ENCODE results near the gene PARD3B.

The PARD3B gene

DNA sequence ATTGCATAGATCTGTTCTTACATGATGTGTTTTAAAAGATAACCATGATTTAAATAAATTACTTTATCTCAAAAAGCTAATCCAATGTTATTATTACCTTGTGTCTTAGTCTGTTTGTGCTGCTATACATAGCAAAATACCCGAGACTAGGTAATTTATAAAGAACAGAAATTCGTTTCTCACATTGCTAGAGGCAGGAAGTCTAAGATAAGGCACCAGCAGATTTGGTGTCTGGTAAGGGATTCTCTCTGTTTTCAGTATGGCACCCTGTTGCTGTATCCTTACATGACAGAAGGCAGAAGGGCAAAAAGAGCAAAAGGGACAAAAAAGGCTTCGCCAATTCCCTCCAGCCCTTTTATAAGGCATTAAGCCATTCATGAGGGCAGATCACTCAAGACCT is 533.9 kb downstream of the PARD3B start:
- DNase-seq (ENCODE audit: extremely low read depth in 1 of 2, low read depth in 1 of 2): no peak

DNA sequence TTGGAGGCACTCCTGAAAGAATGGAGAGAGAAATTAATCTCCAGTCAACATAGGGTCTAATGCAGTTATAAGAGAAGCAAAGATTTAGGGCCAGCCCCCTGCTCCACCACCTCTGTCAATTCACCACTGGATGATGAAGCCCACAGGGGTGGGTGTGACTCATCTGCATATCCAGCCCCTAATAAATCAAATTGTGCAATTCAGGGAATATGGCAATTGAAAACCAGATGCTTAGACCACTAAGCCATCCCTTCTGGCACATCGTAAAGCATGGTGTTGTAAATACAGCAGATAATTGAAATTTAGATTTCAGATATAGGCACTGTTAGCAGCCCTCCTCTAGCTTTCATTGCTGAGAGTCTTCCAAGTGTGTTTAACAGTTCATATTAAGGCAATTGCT is 541.4 kb downstream of the PARD3B start:
- no peak for DNase-seq (ENCODE audit: extremely low read depth in 1 of 2, low read depth in 1 of 2)

DNA sequence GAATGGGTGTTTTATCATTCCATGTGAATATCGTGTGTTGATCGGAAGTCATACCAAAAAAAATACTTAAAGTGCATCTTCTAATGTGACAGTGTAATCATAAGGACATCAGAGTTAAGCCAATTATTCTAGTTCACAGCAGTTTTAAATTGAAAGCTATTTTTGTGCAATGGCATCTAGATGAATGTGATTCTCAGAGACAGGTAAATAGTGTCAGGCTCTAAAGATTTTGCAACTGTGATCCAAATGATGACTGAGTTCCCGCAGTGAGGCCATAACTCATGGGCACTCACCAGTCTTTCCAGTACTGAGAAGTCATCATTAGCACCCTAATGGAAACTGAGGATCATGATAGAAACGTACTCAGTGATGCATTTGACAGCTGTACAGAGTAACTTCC is 542.6 kb downstream of the PARD3B start:
- DNase-seq (ENCODE audit: extremely low read depth in 1 of 2, low read depth in 1 of 2): no peak

DNA sequence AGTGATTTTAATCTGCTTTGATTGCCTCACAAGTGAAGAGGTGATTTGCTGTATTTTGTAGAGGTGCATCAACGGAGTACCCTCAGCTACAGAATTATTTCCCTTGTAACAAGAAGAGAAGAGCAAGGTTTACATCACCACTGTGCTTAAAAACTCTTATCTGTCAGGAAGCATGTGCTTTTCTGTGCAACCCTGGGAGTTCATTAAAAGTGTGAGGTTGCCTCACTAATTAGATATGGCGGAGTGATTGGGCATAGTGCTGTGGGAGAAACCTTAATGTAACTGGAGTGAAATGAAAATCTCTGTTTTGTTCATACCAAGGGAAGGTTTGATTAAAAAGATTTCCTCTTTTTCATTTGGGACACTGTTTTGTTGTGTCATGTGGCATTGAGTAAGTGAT is 544.7 kb downstream of the PARD3B start:
- no peak for DNase-seq (ENCODE audit: extremely low read depth in 1 of 2, low read depth in 1 of 2)

DNA sequence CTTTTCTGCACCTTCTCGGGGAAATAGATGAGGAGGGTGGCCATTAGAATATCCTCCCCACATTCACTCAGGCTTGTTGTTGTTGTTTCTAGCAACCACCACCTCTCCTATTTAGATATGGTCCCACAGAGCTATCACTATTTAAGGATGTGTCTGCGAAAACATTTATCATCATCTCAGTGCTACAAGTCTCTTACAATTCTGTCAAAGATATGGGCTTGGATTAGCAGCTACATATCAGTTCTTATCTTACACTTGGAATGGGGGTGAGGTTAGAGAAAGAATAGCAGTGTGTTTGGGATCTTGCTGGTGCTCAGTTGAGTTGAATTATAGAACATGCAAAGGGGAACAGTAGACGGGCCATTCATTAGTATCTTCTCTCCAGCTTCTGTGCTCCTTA is 546.1 kb downstream of the PARD3B start:
- no peak for DNase-seq (ENCODE audit: extremely low read depth in 1 of 2, low read depth in 1 of 2)

DNA sequence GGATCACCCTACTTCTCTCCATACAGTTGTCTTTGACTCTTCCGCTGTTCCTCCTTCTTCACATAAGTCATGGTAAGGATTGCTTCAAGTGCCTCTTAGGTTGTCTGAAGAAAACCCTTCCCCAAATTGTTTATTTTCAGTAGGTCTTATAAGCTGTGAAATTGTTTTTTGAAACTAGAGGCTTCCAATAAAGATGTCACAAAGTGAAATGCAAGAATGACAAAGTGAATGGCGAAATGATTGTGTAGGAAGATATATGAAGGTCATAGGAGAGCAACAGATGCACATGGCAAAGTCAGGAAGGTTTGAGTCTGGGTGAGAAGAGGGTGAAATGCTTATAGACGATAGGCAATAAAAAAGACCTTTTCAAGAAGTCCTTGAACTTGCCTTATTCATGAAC is 548.8 kb downstream of the PARD3B start:
- no peak for DNase-seq (ENCODE audit: extremely low read depth in 1 of 2, low read depth in 1 of 2)

DNA sequence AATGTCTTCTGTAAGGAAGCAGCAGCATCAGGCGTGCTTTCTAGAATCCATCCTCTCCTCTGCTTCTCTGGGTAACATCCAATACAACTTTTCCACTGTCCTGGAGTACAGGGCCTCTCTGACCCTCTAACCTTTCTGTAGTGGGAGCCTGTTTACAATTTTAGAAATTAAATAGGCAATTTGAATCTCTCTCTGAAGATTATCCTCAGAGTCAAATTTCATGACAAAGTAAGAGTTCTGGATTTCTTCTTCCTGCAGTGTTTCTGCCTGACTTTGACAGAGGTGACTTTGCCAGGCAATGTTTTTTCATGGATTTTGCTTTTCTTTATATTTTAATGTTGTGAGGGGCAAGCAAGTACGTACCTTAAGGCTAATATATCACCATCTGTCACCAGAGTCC is 558.4 kb downstream of the PARD3B start:
- DNase-seq (ENCODE audit: extremely low read depth in 1 of 2, low read depth in 1 of 2): no peak

DNA sequence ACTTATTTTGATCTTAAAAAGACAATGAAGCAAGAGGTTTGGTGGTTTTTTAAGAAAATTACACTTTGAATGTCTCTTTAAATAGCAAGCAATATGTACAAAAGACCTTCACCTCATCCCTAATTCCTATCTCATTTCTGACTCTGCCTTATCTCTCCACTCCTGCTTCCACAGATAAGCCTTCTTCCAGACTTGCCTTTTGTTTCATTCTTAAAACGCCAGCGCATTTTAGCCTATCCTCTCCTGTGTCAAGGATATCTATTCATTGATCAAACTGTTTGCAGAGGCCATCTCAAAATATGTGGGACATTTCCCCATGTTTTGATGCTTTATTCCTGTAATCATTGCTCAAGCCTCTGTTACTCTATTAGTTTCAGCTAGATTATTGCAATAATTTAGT is 562.5 kb downstream of the PARD3B start:
- DNase-seq (ENCODE audit: extremely low read depth in 1 of 2, low read depth in 1 of 2): no peak

DNA sequence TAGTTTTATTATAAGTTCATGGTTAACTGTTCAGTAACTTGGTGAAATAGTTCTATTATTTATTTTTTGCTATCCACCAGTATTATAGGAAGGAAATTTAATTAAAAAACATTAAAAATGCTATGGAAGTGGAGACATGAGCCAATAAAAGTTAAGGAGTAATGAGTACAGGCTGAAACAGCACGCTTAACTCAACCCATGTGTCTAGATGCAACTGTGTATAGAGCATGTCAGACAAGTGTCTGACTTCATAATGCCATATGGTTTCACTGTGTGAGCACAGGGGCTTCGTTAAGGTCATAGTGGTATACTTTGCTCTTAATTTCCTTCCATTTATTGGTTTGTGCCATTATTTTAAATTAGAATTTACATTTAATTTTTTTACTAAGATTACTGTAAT is 570.2 kb downstream of the PARD3B start:
- no peak for DNase-seq (ENCODE audit: extremely low read depth in 1 of 2, low read depth in 1 of 2)

DNA sequence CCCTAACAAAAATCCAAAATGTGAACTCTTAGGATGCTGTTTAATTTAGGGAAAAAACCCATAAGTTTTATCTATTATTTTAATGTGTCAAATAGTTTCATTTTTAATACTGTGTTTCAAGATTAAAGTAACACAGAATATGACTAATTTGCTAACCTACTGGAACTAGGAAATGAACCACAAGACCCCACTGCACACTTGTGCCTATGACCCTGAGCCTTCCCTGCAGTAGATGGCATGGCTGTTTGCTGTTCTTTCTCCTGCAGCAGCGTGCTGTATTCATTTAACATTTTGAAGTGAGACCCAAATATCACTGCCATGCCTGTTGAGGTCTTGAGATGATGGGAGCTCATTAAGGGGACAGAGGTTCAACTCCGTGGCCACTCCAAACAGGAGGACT is 571.9 kb downstream of the PARD3B start:
- DNase-seq (ENCODE audit: extremely low read depth in 1 of 2, low read depth in 1 of 2): no peak

DNA sequence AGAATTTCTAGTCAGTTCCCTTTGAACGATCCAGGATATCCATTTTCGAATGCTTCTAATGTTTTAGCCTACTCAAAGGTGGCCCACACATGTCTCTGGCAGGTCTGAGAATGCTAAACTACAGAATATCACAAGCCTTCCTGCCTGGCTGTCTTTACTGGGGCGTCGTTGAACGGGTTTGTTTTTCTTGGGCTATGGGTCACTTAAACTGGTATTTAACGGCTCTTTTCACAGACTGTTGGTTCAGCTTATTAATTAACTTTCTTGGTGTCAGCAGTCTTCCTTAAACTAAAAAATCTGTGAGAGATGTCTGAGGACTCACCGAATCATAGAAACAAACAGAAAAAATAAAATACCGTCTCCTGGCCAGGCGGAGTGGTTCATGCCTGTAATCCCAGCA is 573.9 kb downstream of the PARD3B start:
- no peak for DNase-seq (ENCODE audit: extremely low read depth in 1 of 2, low read depth in 1 of 2)

DNA sequence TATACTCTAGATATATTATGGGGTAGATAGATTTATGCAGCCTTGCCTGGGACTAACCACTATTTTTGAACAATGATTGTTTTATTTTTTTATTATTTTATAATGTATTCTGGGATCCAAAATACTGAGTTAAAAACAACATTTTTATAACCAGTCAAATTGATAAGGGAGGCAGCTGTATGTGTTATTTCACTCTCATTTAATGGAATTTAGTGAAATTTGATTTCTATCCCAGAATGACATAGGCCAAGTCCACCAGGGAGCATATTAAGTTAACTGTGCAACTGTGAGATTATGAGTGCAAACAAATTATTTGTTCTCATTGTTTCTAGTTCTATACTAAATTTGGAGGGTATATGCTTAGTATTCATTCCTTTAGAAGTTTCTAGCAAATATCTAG is 583.5 kb downstream of the PARD3B start:
- no peak for DNase-seq (ENCODE audit: extremely low read depth in 1 of 2, low read depth in 1 of 2)

DNA sequence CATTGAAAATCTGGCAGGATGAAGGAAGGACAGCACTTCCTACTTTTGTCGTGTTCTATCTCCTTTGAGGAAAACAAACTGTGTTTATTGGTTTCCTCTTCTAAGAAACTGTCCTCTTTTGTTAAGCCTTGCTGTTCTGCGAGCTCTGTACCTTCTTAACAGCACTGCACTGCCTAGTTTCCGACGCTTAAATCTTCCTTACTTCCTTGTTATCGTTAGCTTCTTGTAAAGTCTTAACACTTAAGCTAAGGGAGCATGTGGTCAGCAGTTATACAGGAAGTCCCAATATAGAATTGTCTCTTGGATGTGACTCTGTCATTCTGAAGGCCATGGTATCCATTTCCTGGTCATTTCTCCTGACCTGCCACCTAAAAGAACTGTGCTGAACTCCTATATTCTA is 584.3 kb downstream of the PARD3B start:
- no peak for DNase-seq (ENCODE audit: extremely low read depth in 1 of 2, low read depth in 1 of 2)

DNA sequence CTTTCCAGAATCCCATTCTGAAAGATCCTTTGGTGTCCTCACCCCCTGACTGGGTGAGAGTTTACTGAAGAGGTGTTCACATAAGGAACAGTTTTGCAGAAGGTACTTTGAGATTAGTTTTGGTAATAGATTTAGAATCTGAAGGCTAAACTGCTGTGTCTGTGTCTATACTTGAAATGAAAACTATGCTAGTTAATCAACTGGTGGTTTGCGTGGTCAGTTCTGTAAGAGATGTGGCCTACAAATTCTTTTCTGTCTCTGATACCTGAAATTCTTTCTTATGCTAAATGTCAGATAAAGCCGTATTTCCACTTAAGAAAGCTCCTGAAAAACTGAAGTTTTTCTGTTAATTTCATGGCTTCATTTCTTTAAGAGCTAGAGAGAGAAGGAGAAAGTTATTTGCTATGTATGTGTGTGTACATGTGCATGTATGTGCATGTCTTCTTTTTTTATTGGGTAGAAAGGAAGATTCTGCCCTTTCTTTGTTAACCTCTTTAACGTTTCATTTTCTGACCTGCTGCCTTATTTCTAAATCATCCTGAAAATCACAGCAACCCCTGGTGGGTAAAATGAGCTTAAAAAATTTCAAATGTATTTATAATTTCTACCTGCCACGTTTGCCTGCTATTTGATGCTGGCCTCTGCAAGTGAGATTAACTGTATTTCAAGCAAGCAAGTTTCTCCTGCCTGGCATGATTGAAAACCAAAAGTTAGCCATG is 585.0 kb downstream of the PARD3B start:
- DNase-seq (ENCODE audit: extremely low read depth in 1 of 2, low read depth in 1 of 2): no peak

DNA sequence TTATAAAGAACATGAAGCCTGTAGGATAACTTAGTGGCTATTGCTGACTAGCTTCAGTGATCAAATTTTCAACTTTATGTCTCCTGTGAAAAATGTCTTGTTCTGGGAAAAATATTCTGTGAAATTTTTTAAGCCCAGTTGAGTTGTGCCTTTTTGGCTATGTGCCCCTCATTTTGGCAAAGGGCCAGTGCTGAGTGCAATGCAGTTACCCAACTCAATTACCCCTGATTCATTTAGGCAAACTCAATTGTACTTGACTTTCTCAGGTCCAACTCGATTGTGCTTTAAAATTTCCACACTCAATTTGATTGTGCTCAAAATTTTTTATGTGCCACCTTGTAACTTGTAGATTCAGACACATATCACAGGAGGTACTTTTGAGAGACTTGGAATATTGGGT is 588.3 kb downstream of the PARD3B start:
- DNase-seq (ENCODE audit: extremely low read depth in 1 of 2, low read depth in 1 of 2): no peak

DNA sequence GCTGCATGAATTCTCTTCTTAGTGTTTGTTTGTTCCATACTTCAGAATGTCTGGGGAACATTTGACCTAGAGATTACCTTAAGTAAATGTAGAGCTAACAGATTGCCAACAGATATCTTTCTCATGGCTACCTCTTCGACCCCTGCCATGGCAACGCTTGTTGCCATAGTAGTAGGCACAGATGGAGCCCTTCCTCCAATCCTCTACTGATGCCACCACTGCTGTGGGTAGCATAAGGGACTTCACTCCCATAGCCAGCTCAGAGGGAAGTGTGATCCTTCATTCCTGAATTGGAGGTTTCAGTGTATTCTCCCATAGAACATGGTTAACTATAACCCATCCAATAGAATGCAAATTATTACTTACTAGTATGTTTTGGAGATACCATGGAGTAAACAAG is 593.5 kb downstream of the PARD3B start:
- DNase-seq (ENCODE audit: extremely low read depth in 1 of 2, low read depth in 1 of 2): no peak

DNA sequence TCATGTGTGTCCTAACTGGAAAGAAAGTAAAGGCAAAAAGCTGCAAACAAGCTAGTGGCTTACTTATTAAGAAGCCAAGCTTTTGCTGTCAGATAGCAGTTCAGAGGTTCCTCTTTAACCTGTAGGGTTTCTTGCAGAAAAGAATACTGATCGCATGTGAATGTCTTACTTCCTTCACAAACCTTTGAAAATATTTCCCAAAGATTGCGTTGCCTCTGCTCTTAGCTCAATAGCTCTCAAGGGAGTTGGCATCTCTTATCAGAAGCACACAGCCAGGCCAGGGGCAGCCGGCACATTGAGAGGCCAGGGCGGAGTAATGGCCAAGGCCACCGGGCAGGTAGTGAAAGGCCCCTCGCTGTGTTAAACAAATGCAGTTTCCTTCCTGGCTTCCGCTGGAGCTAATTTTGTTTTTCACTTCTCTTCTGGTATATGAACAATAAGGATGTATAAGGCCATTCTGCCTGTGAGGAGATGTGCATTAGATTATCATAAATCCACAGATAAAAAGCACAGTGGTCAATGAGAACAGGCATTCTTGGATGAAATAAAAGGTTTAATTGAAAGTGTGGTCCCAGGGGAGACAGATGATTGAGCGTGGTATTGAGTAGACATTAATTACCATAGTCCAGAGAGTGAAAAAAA is 594.7 kb downstream of the PARD3B start:
- DNase-seq (ENCODE audit: extremely low read depth in 1 of 2, low read depth in 1 of 2): no peak

DNA sequence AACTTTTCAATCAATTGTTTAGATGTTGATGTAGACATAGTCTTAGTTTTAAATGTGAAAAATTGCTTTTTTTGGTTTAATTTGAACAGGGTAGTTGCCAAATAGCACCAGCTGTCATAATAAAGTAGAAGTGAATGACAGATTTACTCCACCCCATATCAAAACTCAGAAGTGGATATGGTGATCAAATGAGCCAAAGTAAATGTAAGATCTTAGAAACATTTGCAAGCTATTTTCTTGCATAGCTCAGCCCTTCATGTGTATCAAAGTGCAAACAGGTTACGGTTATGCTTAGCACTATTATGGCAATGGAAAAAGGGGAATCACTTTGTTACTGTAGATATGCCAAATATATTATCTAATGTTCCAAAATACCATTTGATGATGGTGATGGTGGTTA is 596.1 kb downstream of the PARD3B start:
- no peak for DNase-seq (ENCODE audit: extremely low read depth in 1 of 2, low read depth in 1 of 2)

DNA sequence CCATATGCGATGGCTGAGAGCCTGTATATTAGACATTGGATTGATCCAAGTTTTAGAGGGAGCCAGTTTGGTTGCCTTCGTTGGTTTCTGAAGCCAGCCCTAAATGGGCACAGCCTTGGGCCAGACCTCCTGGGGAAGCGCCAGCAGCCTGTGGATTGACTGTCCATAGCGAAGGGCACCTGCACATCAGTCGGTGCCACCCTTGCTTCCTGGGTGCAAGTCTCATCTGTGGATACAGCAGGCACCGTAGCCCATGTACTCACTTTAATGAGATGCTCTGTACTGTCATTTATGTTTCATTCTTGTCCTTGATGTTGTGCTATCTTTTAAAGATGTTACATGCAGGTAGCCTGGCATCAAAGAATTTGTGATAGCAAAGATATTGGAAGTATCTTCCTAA is 600.6 kb downstream of the PARD3B start:
- DNase-seq (ENCODE audit: extremely low read depth in 1 of 2, low read depth in 1 of 2): no peak

DNA sequence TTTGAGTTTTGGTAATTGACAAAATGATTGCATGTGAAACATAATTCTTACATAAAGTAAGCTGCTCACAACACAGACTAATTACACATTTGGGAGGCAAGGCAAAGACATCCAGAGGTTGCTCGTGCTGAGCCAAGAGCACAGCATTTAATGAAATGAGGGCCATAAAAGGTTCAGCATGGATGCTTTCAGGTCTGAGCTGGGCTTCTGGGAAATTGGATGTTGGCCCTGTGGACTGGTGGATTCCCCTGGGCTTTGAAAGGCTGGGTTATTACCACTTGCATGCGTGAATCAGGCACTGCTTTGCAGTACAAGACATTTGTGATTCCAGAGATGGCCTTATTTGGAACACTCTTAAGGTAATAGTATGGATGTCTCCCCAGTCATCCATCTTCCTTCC is 603.5 kb downstream of the PARD3B start:
- DNase-seq (ENCODE audit: extremely low read depth in 1 of 2, low read depth in 1 of 2): no peak

DNA sequence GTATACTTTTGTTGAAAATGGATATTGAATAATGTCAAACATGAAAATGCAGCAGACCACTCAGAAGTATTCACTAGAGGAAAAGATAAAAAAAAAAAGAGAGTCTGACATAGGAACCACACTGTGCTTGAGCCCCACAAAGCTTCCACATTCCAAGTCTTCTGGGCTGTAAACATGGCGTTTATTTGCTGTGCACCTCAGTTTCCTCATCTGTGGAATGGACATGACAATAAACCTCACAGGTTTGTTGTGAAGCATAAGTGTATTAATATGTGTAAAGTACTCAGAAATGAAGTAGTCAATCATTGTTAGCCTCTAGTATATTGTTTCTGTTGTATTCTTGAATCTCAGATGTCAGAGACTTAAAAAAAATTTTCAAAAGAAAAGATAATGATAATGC is 611.2 kb downstream of the PARD3B start:
- no peak for DNase-seq (ENCODE audit: extremely low read depth in 1 of 2, low read depth in 1 of 2)

DNA sequence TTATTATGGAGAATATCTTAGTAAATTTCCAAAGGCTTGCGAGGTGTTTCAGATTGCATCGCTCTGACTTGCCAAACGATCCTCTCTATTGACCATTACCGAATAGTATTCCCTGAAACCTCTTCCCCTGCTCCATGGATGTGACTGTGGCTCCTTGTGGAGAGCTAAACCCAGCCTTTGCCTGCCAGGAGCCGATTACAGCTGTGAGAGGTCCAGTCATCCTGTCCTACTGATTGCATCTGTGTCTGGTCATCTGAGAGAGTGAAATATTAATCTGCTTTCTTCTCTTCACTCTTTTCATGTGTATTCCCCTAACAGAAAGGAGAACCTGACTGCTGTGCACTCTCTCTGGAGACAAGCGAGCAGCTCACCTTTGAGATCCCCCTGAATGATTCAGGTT is 613.1 kb downstream of the PARD3B start:
- DNase-seq (ENCODE audit: extremely low read depth in 1 of 2, low read depth in 1 of 2): no peak
